ENCODE results near the gene AP1M2.

- TF ChIP-seq CTCF (IDR thresholded peaks at IDR 0.05; ENCODE audit: poor library complexity) (no peak), EZH2phosphoT487 (IDR thresholded peaks at IDR 0.05; ENCODE audit: low read depth, severe bottlenecking, unreplicated experiment) (no peak)
Observed at GRCh38 chr19:10634963-10635362, 47.9 kb upstream of the AP1M2 start.

Data from hepatocyte (in vitro differentiated cells).